Calu3 (cell line): ENCODE results near the gene OXER1. TPM values are rescaled to one million over a fixed set of nuclear protein-coding genes. Genes with fewer than 3 reads are reported as not detected.
"Not testable (repeated sequence)": the region's sequence is repeated elsewhere in the genome, so short reads cannot be mapped to it uniquely, and the experiment has no call there.

Experiments
- BruUV-seq: library from RNA; stranded (reverse); fragments of 400-500 nt; replicated peaks from 2 replicates; lab custom pipeline; 2021; lab: Mats Ljungman, UMichigan
- CTCF ChIA-PET: fragments of 300-600 bp; sonication (Branson Sonifier 250); formaldehyde crosslinking; loops from one replicate; lab custom pipeline; 2022; ENCODE audit warnings: antibody characterized with exemption; lab: Charles Lee
- DNase-seq: peaks from one replicate; pipeline ENCODE4 v3.0.0; 2022
- H3K27ac Mint-ChIP-seq: one replicate; pipeline ENCODE4 v1.8.0; 2022; ENCODE audit warnings: mixed read lengths; ENCODE audit not compliant: unreplicated experiment
- H3K27me3 Mint-ChIP-seq: one replicate; pipeline ENCODE4 v1.8.0; 2022; ENCODE audit warnings: mixed read lengths; ENCODE audit not compliant: unreplicated experiment
- H3K36me3 Mint-ChIP-seq: one replicate; pipeline ENCODE4 v1.8.0; 2022; ENCODE audit warnings: mild to moderate bottlenecking, moderate library complexity, mixed read lengths; ENCODE audit not compliant: insufficient read depth, unreplicated experiment
- H3K4me1 Mint-ChIP-seq: one replicate; pipeline ENCODE4 v1.8.0; 2022; ENCODE audit warnings: mild to moderate bottlenecking, low read depth, mixed read lengths; ENCODE audit not compliant: unreplicated experiment
- H3K4me3 Mint-ChIP-seq: one replicate; pipeline ENCODE4 v1.8.0; 2022; ENCODE audit warnings: mild to moderate bottlenecking, low read depth, moderate library complexity, mixed read lengths; ENCODE audit not compliant: unreplicated experiment
- H3K9me3 Mint-ChIP-seq: one replicate; pipeline ENCODE4 v1.8.0; 2022; ENCODE audit warnings: low read depth, mixed read lengths; ENCODE audit not compliant: unreplicated experiment
- CTCF ChIP-seq: fragments of 200-600 bp; IDR thresholded peaks from one replicate; pipeline ENCODE4 v1.8.0; 2022; ENCODE audit warnings: antibody characterized with exemption; ENCODE audit not compliant: unreplicated experiment
- intact Hi-C: fragments of 100-400 bp; cut with micrococcal nuclease; formaldehyde crosslinking; loops from one replicate; pipeline ENCODE4 v1.10.0; 2022; ENCODE audit not compliant: unreplicated experiment
- total RNA-seq: library from RNA; stranded (reverse); gene quantifications from 2 replicates; pipeline ENCODE4 v1.2.3, GENCODE V29; 2022

OXER1 gene
- total RNA-seq, 1 experiment from 2014 or later = 0.59 TPM

GRCh38 chr2:42733852-42734251 lies 30.1 kb downstream of the OXER1 start:
- TF ChIP-seq CTCF = no peak
- H3K9me3 Mint-ChIP-seq = peaks cover 8% of the 10 kb centered on the region
- no peak overlapping the region for H3K27ac Mint-ChIP-seq
- CTCF ChIA-PET = no interaction called here
- intact Hi-C loops = no loop called here
- H3K4me1 Mint-ChIP-seq = no peaks in the 10 kb centered on the region
- no peak for DNase-seq
- no peak overlapping the region for H3K4me3 Mint-ChIP-seq
- BruUV-seq = no TSS peak
- H3K36me3 Mint-ChIP-seq = no peaks in the 10 kb centered on the region
- H3K27me3 Mint-ChIP-seq = no peaks in the 10 kb centered on the region

GRCh38 chr2:42731316-42731715 lies 32.6 kb downstream of the OXER1 start:
- H3K36me3 Mint-ChIP-seq, intact Hi-C loops, H3K4me1 Mint-ChIP-seq, H3K4me3 Mint-ChIP-seq, H3K27ac Mint-ChIP-seq, H3K9me3 Mint-ChIP-seq, DNase-seq, BruUV-seq, H3K27me3 Mint-ChIP-seq, CTCF ChIA-PET: not testable (repeated sequence)

- intact Hi-C loops = no loop called here
- DNase-seq = no peak
- CTCF ChIA-PET = no interaction called here
- Mint-ChIP-seq H3K9me3 (peaks cover 6% of the 10 kb centered on the region), H3K27ac (no peak overlapping the region), H3K27me3 (no peaks in the 10 kb centered on the region), H3K36me3 (no peaks in the 10 kb centered on the region), H3K4me1 (no peaks in the 10 kb centered on the region), H3K4me3 (no peak overlapping the region)
- BruUV-seq = no TSS peak
- no peak for TF ChIP-seq CTCF
These were observed 37.3 kb downstream of the OXER1 start for GRCh38 chr2:42726680-42727079.

GRCh38 chr2:42725657-42726056 lies 38.3 kb downstream of the OXER1 start:
- intact Hi-C loops = no loop called here
- Mint-ChIP-seq H3K36me3 (no peaks in the 10 kb centered on the region), H3K27ac (no peak overlapping the region), H3K4me3 (no peak overlapping the region), H3K27me3 (no peaks in the 10 kb centered on the region), H3K9me3 (peaks cover 2% of the 10 kb centered on the region), H3K4me1 (no peaks in the 10 kb centered on the region)
- CTCF ChIA-PET = no interaction called here
- no TSS peak for BruUV-seq
- no peak for TF ChIP-seq CTCF
- no peak for DNase-seq

- Mint-ChIP-seq H3K4me3 (no peak overlapping the region), H3K27me3 (no peaks in the 10 kb centered on the region), H3K4me1 (no peaks in the 10 kb centered on the region), H3K36me3 (no peaks in the 10 kb centered on the region), H3K27ac (no peak overlapping the region), H3K9me3 (peaks cover 2% of the 10 kb centered on the region)
- intact Hi-C loops = no loop called here
- BruUV-seq = no TSS peak
- CTCF ChIA-PET = interaction anchor here (0.6 kb wide), 1 partner anchor 194 kb away, joined by 6 read pairs; no protein-coding TSS in a partner anchor
- no peak for TF ChIP-seq CTCF
- DNase-seq = no peak
These were observed 39.0 kb downstream of the OXER1 start for GRCh38 chr2:42724886-42725285.
